COLO668 (cell line): ENCODE results near the gene COPG2.

Experiments used
- DNase-seq: peaks from one replicate; lab custom pipeline; 2025; ENCODE audit not compliant: unreplicated experiment; lab: John Stamatoyannopoulos, UW

The COPG2 gene

GRCh38 chr7:130500463-130500862, 168.1 kb downstream of the COPG2 start:
- no peak for DNase-seq

- no peak for DNase-seq
These were observed 174.1 kb downstream of the COPG2 start for GRCh38 chr7:130494431-130494858.

GRCh38 chr7:130493275-130493873, 175.2 kb downstream of the COPG2 start:
- no peak for DNase-seq

GRCh38 chr7:130492523-130493274, 175.8 kb downstream of the COPG2 start:
- no peak for DNase-seq

GRCh38 chr7:130491841-130492522, 176.6 kb downstream of the COPG2 start, which contains the start of gene MEST:
MEST (plus strand) TSS chr7:130492085; CDS start chr7:130492314, 229 bp downstream.
- DNase-seq: no peak

GRCh38 chr7:130490888-130491804, 177.4 kb downstream of the COPG2 start:
- no peak for DNase-seq

- DNase-seq: no peak
These were observed 178.2 kb downstream of the COPG2 start for GRCh38 chr7:130490311-130490791.

GRCh38 chr7:130489140-130489983, 179.2 kb downstream of the COPG2 start:
- no peak for DNase-seq

- no peak for DNase-seq
These were observed 180.0 kb downstream of the COPG2 start for GRCh38 chr7:130488392-130489139.

GRCh38 chr7:130486954-130487436, 181.6 kb downstream of the COPG2 start:
- DNase-seq: no peak

GRCh38 chr7:130486114-130486953, 182.2 kb downstream of the COPG2 start:
- peak; percentile 96 for DNase-seq

- no peak for DNase-seq
These were observed 182.8 kb downstream of the COPG2 start for GRCh38 chr7:130485734-130486113.

GRCh38 chr7:130483031-130483430, 185.5 kb downstream of the COPG2 start:
- DNase-seq: no peak

GRCh38 chr7:130481898-130482297, 186.7 kb downstream of the COPG2 start:
- DNase-seq: no peak

- DNase-seq: no peak
These were observed 188.7 kb downstream of the COPG2 start for GRCh38 chr7:130479716-130480400.

GRCh38 chr7:130478991-130479390, 189.6 kb downstream of the COPG2 start:
- DNase-seq: no peak

GRCh38 chr7:130476297-130477150, 192.0 kb downstream of the COPG2 start:
- DNase-seq: no peak
